Brain microvascular endothelial cell (primary cell): ENCODE data around the gene NMNAT2.

Experiments
- DNase-seq: peaks from one replicate; pipeline ENCODE4 v3.0.0-alpha.2; 2020
- H3K27ac ChIP-seq: fragments of 250-450 bp; sonication (Bioruptor Pico); 2 replicates; pipeline ENCODE4 v1.5.1; 2020; ENCODE audit warnings: mild to moderate bottlenecking, moderate library complexity
- H3K27me3 ChIP-seq: fragments of 250-450 bp; sonication (Bioruptor Pico); replicated peaks from 2 replicates; pipeline ENCODE4 v1.5.1; 2020; ENCODE audit warnings: mild to moderate bottlenecking
- H3K36me3 ChIP-seq: fragments of 250-450 bp; sonication (Bioruptor Pico); replicated peaks from 2 replicates; pipeline ENCODE4 v1.5.1; 2020; ENCODE audit warnings: mild to moderate bottlenecking
- H3K4me3 ChIP-seq: 2 replicates; pipeline ENCODE4 v1.5.1; 2011; ENCODE audit warnings: low read depth, mild to moderate bottlenecking, control low read depth, low read length, moderate library complexity
- CTCF ChIP-seq: IDR thresholded peaks from 2 replicates; pipeline ENCODE4 v1.5.1; 2011; ENCODE audit warnings: low read depth, mild to moderate bottlenecking, moderate library complexity, low read length, control low read depth, inconsistent platforms; ENCODE audit errors: missing control alignments
- in situ Hi-C: cut with HindIII; loops from 2 replicates; pipeline ENCODE4 v1.10.0; 2017; ENCODE audit warnings: low sequenced_read_pairs, low pct_ligation_motif_present

NMNAT2 gene

GRCh38 chr1:183262628-183263200, 155.5 kb downstream of the NMNAT2 start:
- TF ChIP-seq CTCF = no peak
- Histone ChIP-seq H3K36me3 (no peaks in the 10 kb centered on the region), H3K27ac (no peak overlapping the region), H3K4me3 (no peak overlapping the region), H3K27me3 (no peaks in the 10 kb centered on the region)
- in situ Hi-C loops = no loop called here
- DNase-seq = no peak

GRCh38 chr1:183259924-183260323, 158.3 kb downstream of the NMNAT2 start:
- in situ Hi-C loops = no loop called here

GRCh38 chr1:183255073-183255472, 163.1 kb downstream of the NMNAT2 start:
- Histone ChIP-seq H3K36me3 (no peaks in the 10 kb centered on the region), H3K27ac (no peak overlapping the region), H3K27me3 (no peaks in the 10 kb centered on the region), H3K4me3 (no peak overlapping the region)
- TF ChIP-seq CTCF = no peak
- no peak for DNase-seq
- in situ Hi-C loops = no loop called here

More at GRCh38 chr1:183259924-183260323, 158.3 kb downstream of the NMNAT2 start:
- Histone ChIP-seq H3K27me3 (no peaks in the 10 kb centered on the region), H3K4me3 (no peak overlapping the region), H3K36me3 (no peaks in the 10 kb centered on the region), H3K27ac (no peak overlapping the region)
- no peak for DNase-seq
- TF ChIP-seq CTCF = no peak

- H3K36me3 ChIP-seq = no peaks in the 10 kb centered on the region
- H3K27me3 ChIP-seq = no peaks in the 10 kb centered on the region
- in situ Hi-C loops = no loop called here
- TF ChIP-seq CTCF = no peak
- no peak overlapping the region for H3K27ac ChIP-seq
- no peak for DNase-seq
- H3K4me3 ChIP-seq = no peak overlapping the region
Observed at GRCh38 chr1:183251959-183252450, 166.2 kb downstream of the NMNAT2 start.

- Histone ChIP-seq H3K36me3 (no peaks in the 10 kb centered on the region), H3K4me3 (no peak overlapping the region), H3K27me3 (no peaks in the 10 kb centered on the region), H3K27ac (no peak overlapping the region)
- TF ChIP-seq CTCF = no peak
- DNase-seq = no peak
- in situ Hi-C loops = no loop called here
Observed at GRCh38 chr1:183251101-183251958, 166.8 kb downstream of the NMNAT2 start.
